Neural cell (in vitro differentiated cells): ENCODE results near the gene NAA50. TPM values are rescaled to one million over a fixed set of nuclear protein-coding genes. Genes with fewer than 3 reads are reported as not detected.

Experiments
- H2AFZ ChIP-seq: fragments of 200-600, 300-800 bp; sonication (generic), shearing (Covaris generic); 2 replicates; pipeline ENCODE4 v1.6.0; 2014; ENCODE audit warnings: low read depth, mild to moderate bottlenecking, antibody characterized with exemption, low read length, moderate library complexity
- H3F3A ChIP-seq: fragments of 200-600 bp; shearing (Covaris generic); 2 replicates; pipeline ENCODE4 v1.6.1; 2016; ENCODE audit warnings: mild to moderate bottlenecking, moderate library complexity, mixed read lengths, antibody characterized with exemption, low read length; ENCODE audit not compliant: insufficient read depth, poor library complexity, severe bottlenecking
- H3K27ac ChIP-seq: fragments of 200-600, 300-800 bp; sonication (generic), shearing (Covaris generic); 2 replicates; pipeline ENCODE4 v1.5.1; 2014; ENCODE audit warnings: mild to moderate bottlenecking, low read length, moderate library complexity
- H3K27me3 ChIP-seq: fragments of 300-800, 200-600 bp; sonication (generic), shearing (Covaris generic); 2 replicates; pipeline ENCODE4 v1.6.0; 2014; ENCODE audit warnings: mild to moderate bottlenecking, low read depth, low read length, moderate library complexity; ENCODE audit not compliant: insufficient read depth
- H3K36me3 ChIP-seq: fragments of 300-800, 200-600 bp; sonication (generic), shearing (Covaris generic); 2 replicates; pipeline ENCODE4 v1.5.1; 2014; ENCODE audit warnings: mild to moderate bottlenecking, antibody characterized with exemption, low read length, moderate library complexity; ENCODE audit not compliant: insufficient read depth
- H3K4me2 ChIP-seq: fragments of 300-800, 200-600 bp; sonication (generic), shearing (Covaris generic); 2 replicates; pipeline ENCODE4 v1.6.0; 2014; ENCODE audit warnings: mild to moderate bottlenecking, low read length
- H3K4me3 ChIP-seq: fragments of 300-800, 200-600 bp; sonication (generic), shearing (Covaris generic); 2 replicates; pipeline ENCODE4 v1.5.1; 2014; ENCODE audit warnings: mild to moderate bottlenecking, low read length, moderate library complexity
- H3K79me2 ChIP-seq: fragments of 200-600 bp; shearing (Covaris generic); replicated peaks from 2 replicates; pipeline ENCODE4 v1.6.0; 2014; ENCODE audit warnings: mild to moderate bottlenecking, low read length, moderate library complexity; ENCODE audit not compliant: insufficient read depth
- H3K9ac ChIP-seq: fragments of 300-800, 200-600 bp; sonication (generic), shearing (Covaris generic); 2 replicates; pipeline ENCODE4 v1.6.1; 2016; ENCODE audit warnings: mild to moderate bottlenecking, low read length, mixed read lengths
- H3K9me2 ChIP-seq: fragments of 200-600 bp; shearing (Covaris generic); 2 replicates; pipeline ENCODE4 v1.6.1; 2016; ENCODE audit warnings: mild to moderate bottlenecking, low read length, mixed read lengths; ENCODE audit not compliant: insufficient read depth
- H3K9me3 ChIP-seq: fragments of 200-600, 300-800 bp; sonication (generic), shearing (Covaris generic); 2 replicates; pipeline ENCODE4 v1.6.1; 2016; ENCODE audit warnings: mild to moderate bottlenecking, mixed run types, low read length, moderate library complexity, mixed read lengths
- H4K20me1 ChIP-seq: fragments of 200-600 bp; shearing (Covaris generic); 2 replicates; pipeline ENCODE4 v1.6.1; 2016; ENCODE audit warnings: mild to moderate bottlenecking, mixed run types; ENCODE audit not compliant: insufficient read depth
- CTCF ChIP-seq: fragments of 450-650 bp; IDR thresholded peaks from 2 replicates; pipeline ENCODE4 v1.5.1; 2014; ENCODE audit warnings: antibody characterized with exemption, mild to moderate bottlenecking, moderate library complexity; ENCODE audit not compliant: poor library complexity, severe bottlenecking
- EP300 ChIP-seq: fragments of 450-650 bp; conservative IDR thresholded peaks from 2 replicates; pipeline ENCODE4 v1.6.1; 2014; ENCODE audit warnings: antibody characterized with exemption, mild to moderate bottlenecking, moderate library complexity; ENCODE audit not compliant: poor library complexity, severe bottlenecking
- EZH2 ChIP-seq: fragments of 200-600, 300-800 bp; shearing (Covaris generic), sonication (generic); IDR thresholded peaks from 2 replicates; pipeline ENCODE4 v1.6.1; 2014; ENCODE audit warnings: antibody characterized with exemption, low read length, borderline replicate concordance, mild to moderate bottlenecking; ENCODE audit not compliant: insufficient read depth, poor library complexity, severe bottlenecking
- MXI1 ChIP-seq: fragments of 450-650 bp; conservative IDR thresholded peaks from 2 replicates; pipeline ENCODE4 v1.6.1; 2014; ENCODE audit warnings: antibody characterized with exemption, mild to moderate bottlenecking; ENCODE audit not compliant: poor library complexity, severe bottlenecking
- POLR2AphosphoS5 ChIP-seq: IDR thresholded peaks from 2 replicates; pipeline ENCODE4 v1.6.1; 2012
- RAD21 ChIP-seq: fragments of 450-650 bp; conservative IDR thresholded peaks from 2 replicates; pipeline ENCODE4 v1.6.1; 2014; ENCODE audit warnings: antibody characterized with exemption, mild to moderate bottlenecking, moderate library complexity
- REST ChIP-seq: IDR thresholded peaks from 2 replicates; pipeline ENCODE4 v1.6.1; 2012; ENCODE audit warnings: borderline replicate concordance
- SMC3 ChIP-seq: fragments of 450-650 bp; conservative IDR thresholded peaks from 2 replicates; pipeline ENCODE4 v1.6.1; 2014; ENCODE audit warnings: antibody characterized with exemption, mild to moderate bottlenecking, moderate library complexity; ENCODE audit not compliant: poor library complexity
- TAF1 ChIP-seq: IDR thresholded peaks from 2 replicates; pipeline ENCODE4 v1.6.1; 2012; ENCODE audit warnings: low read depth
- polyA plus RNA-seq: library from polyadenylated mRNA; depleted of rRNA; stranded (reverse); fragments of >200 nt; gene quantifications from 2 replicates; pipeline ENCODE4 v1.2.3, GENCODE V29; 2014

Gene NAA50
- polyA plus RNA-seq, 1 donor from 2014 or later = 69.6 TPM

DNA sequence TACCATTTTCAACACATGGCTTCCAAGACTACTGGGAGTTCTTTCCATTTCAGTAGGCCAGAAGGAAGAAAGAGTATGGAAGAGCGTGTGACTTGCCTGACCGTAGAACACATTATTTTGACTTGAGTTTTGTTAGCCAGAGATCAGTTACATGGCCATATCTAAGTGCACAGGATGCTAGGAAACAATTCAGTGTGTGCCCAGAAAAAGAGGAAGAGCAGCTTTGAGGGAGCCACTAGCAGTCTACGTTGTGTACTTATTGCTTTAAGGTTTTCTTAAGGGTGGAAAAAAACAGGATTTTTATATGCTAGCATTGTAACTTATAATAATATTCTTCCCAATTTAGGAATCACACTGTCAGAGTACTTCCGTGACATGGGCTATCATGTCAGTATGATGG, 48.5 kb upstream of the NAA50 start:
- no peak for TF ChIP-seq EZH2
- TF ChIP-seq CTCF = no peak
- no peak for TF ChIP-seq EP300
- TF ChIP-seq TAF1 = no peak
- no peak for TF ChIP-seq SMC3
- no peak overlapping the region for H3K4me2 ChIP-seq

DNA sequence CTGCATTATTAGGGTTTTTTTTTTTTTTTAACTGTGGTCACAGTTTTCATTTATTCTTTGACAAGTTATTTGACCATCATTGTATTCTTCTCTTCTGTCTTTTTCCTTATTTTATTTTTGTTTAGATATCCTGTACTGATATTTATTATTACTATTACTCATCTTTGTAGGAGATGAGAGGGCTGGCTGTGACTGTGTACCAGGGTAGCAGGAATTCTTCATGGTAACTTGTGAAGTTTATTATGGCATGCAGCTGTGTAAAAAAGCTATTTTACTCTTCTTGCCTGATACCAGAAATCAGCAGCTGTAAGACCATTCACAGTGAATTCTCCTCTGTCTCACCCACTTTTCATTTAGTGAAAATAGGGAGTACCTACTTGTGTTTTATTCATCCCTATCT, 45.3 kb upstream of the NAA50 start:
- Histone ChIP-seq H3K27me3 (no peaks in the 10 kb centered on the region), H2AFZ (no peak overlapping the region), H3K9me3 (no peaks in the 10 kb centered on the region), H3K9me2 (no peaks in the 10 kb centered on the region), H3K9ac (no peak overlapping the region), H3K27ac (no peak overlapping the region), H3K4me2 (no peak overlapping the region), H3K36me3 (no peaks in the 10 kb centered on the region), H3K79me2 (no peaks in the 10 kb centered on the region), H3F3A (no peaks in the 10 kb centered on the region), H3K4me3 (no peak overlapping the region), H4K20me1 (no peaks in the 10 kb centered on the region)
- no peak for TF ChIP-seq SMC3
- no peak for TF ChIP-seq REST
- TF ChIP-seq MXI1 = no peak
- TF ChIP-seq EP300 = no peak
- TF ChIP-seq EZH2 = no peak
- no peak for TF ChIP-seq CTCF
- TF ChIP-seq RAD21 = no peak
- TF ChIP-seq TAF1 = no peak
- TF ChIP-seq POLR2AphosphoS5 = no peak

More for the DNA sequence above, 48.5 kb upstream of the NAA50 start:
- H2AFZ ChIP-seq = no peak overlapping the region
- H3K36me3 ChIP-seq = peaks cover 2% of the 10 kb centered on the region
- H3K27ac ChIP-seq = no peak overlapping the region
- no peaks in the 10 kb centered on the region for H3K27me3 ChIP-seq
- no peaks in the 10 kb centered on the region for H3K9me2 ChIP-seq
- no peaks in the 10 kb centered on the region for H3K79me2 ChIP-seq
- H3K9me3 ChIP-seq = no peaks in the 10 kb centered on the region
- no peaks in the 10 kb centered on the region for H3F3A ChIP-seq
- H3K9ac ChIP-seq = no peak overlapping the region
- H4K20me1 ChIP-seq = no peaks in the 10 kb centered on the region
- no peak overlapping the region for H3K4me3 ChIP-seq
